Measurements from ENCODE around the gene SYTL3. TPM values are rescaled to one million over a fixed set of nuclear protein-coding genes. Genes with fewer than 3 reads are reported as not detected.

Gene SYTL3
- total RNA-seq, 4 donors from 2014 or later = 4.8 to 23.1 (median 11.3) TPM

- DNase-seq = peak in 2 of 3 donors; percentile 67 to 73
- Histone ChIP-seq H3K4me1 (peaks cover 4 to 84% (median 37%) of the 10 kb centered on the region in 4 donors), H3K4me3 (peak overlapping the region in 2 of 4 donors; percentile 9 to 13), H3K27ac (peak overlapping the region; percentile 55 to 91 (median 68)), H3K36me3 (no peaks in the 10 kb centered on the region), H3K9me3 (no peaks in the 10 kb centered on the region), H3K27me3 (no peaks in the 10 kb centered on the region)
- TF ChIP-seq POLR2A (IDR thresholded peaks at IDR 0.05) = peak in 1 of 2 donors; percentile 76
- peak in 3 of 6 experiments; percentile 29 to 45 (median 30) for TF ChIP-seq CTCF (IDR thresholded peaks at IDR 0.05)
Measured at GRCh38 chr6:158799051-158799792, 149.4 kb downstream of the SYTL3 start.

GRCh38 chr6:158801655-158802294 lies 151.9 kb downstream of the SYTL3 start:
- H3K36me3 ChIP-seq = no peaks in the 10 kb centered on the region
- no peaks in the 10 kb centered on the region for H3K27me3 ChIP-seq
- peak overlapping the region; percentile 28 to 91 (median 65) for H3K27ac ChIP-seq
- H3K4me3 ChIP-seq = no peak overlapping the region
- DNase-seq = peak; percentile 16 to 90 (median 85)
- H3K9me3 ChIP-seq = no peaks in the 10 kb centered on the region
- TF ChIP-seq CTCF (IDR thresholded peaks at IDR 0.05) = peak in 2 of 6 experiments; percentile 10 to 20
- peak; percentile 31 to 77 for TF ChIP-seq POLR2A (IDR thresholded peaks at IDR 0.05)
- H3K4me1 ChIP-seq = peaks cover 0 to 78% (median 36%) of the 10 kb centered on the region in 4 donors

- peak overlapping the region in 3 of 4 donors; percentile 23 to 39 (median 26) for H3K4me3 ChIP-seq
- TF ChIP-seq POLR2A (IDR thresholded peaks at IDR 0.05) = no peak
- TF ChIP-seq CTCF (IDR thresholded peaks at IDR 0.05) = no peak
- H3K36me3 ChIP-seq = no peaks in the 10 kb centered on the region
- H3K27me3 ChIP-seq = no peaks in the 10 kb centered on the region
- H3K27ac ChIP-seq = peak overlapping the region; percentile 68 to 93 (median 76)
- H3K4me1 ChIP-seq = peaks cover 0 to 69% (median 35%) of the 10 kb centered on the region in 4 donors
- peak in 2 of 3 donors; percentile 87 to 89 for DNase-seq
- H3K9me3 ChIP-seq = no peaks in the 10 kb centered on the region
Measured at GRCh38 chr6:158803733-158804143, 153.9 kb downstream of the SYTL3 start.

- no peak for DNase-seq
- Histone ChIP-seq H3K27ac (peak overlapping the region; percentile 68 to 93 (median 76)), H3K9me3 (no peaks in the 10 kb centered on the region), H3K36me3 (no peaks in the 10 kb centered on the region), H3K4me3 (peak overlapping the region in 3 of 4 donors; percentile 23 to 39 (median 26)), H3K27me3 (no peaks in the 10 kb centered on the region), H3K4me1 (peaks cover under 1 to 65% (median 32%) of the 10 kb centered on the region in 4 donors)
- TF ChIP-seq POLR2A (IDR thresholded peaks at IDR 0.05) (no peak), CTCF (IDR thresholded peaks at IDR 0.05) (no peak)
Measured at GRCh38 chr6:158804207-158804606, 154.4 kb downstream of the SYTL3 start.

- H3K27me3 ChIP-seq = no peaks in the 10 kb centered on the region
- no peaks in the 10 kb centered on the region for H3K9me3 ChIP-seq
- H3K4me3 ChIP-seq = no peak overlapping the region
- H3K27ac ChIP-seq = peak overlapping the region; percentile 30 to 86 (median 56)
- TF ChIP-seq CTCF (IDR thresholded peaks at IDR 0.05) (no peak), POLR2A (IDR thresholded peaks at IDR 0.05) (peak in 1 of 2 donors; percentile 62)
- H3K36me3 ChIP-seq = peaks cover 0 to 7% (median 0%) of the 10 kb centered on the region in 3 donors
- H3K4me1 ChIP-seq = peaks cover 3 to 61% (median 33%) of the 10 kb centered on the region in 4 donors
- DNase-seq = peak; percentile 24 to 82 (median 65)
Measured at GRCh38 chr6:158805698-158806377, 156.0 kb downstream of the SYTL3 start.

Data from Peyer's patch (tissue), 4 donors.